SJCRH30 (cell line): Measurements from ENCODE around the gene TBKBP1. TPM values are rescaled to one million over a fixed set of nuclear protein-coding genes. Genes with fewer than 3 reads are reported as not detected.

Experiments
- DNase-seq, 2 experiments: peaks; one replicate each; pipeline ENCODE4 v3.0.0-alpha.2; 2015 to 2020
- H3K27ac ChIP-seq: fragments of 250-450 bp; sonication (Bioruptor Pico); 2 replicates; pipeline ENCODE4 v1.5.1; 2020; ENCODE audit warnings: mild to moderate bottlenecking, moderate library complexity
- H3K27me3 ChIP-seq: fragments of 250-450 bp; sonication (Bioruptor Pico); 2 replicates; pipeline ENCODE4 v1.5.1; 2020; ENCODE audit warnings: mild to moderate bottlenecking, moderate library complexity
- H3K36me3 ChIP-seq: fragments of 250-450 bp; sonication (Bioruptor Pico); 2 replicates; pipeline ENCODE4 v1.5.1; 2020; ENCODE audit warnings: mild to moderate bottlenecking, moderate library complexity
- H3K4me1 ChIP-seq: fragments of 250-450 bp; sonication (Bioruptor Pico); 2 replicates; pipeline ENCODE4 v1.5.1; 2020; ENCODE audit warnings: mild to moderate bottlenecking, moderate library complexity
- H3K4me3 ChIP-seq: fragments of 250-450 bp; sonication (Bioruptor Pico); 2 replicates; pipeline ENCODE4 v1.5.1; 2020; ENCODE audit warnings: mild to moderate bottlenecking, moderate library complexity
- H3K9me3 ChIP-seq: fragments of 250-450 bp; sonication (Bioruptor Pico); replicated peaks from 2 replicates; pipeline ENCODE4 v1.5.1; 2020; ENCODE audit warnings: mild to moderate bottlenecking, moderate library complexity
- total RNA-seq: library from RNA; depleted of rRNA; stranded (reverse); fragments of >200 nt; shearing (Covaris generic); gene quantifications from 2 replicates; pipeline ENCODE4 v1.2.3, GENCODE V29; 2014; rRNA removed

The TBKBP1 gene, protein sequence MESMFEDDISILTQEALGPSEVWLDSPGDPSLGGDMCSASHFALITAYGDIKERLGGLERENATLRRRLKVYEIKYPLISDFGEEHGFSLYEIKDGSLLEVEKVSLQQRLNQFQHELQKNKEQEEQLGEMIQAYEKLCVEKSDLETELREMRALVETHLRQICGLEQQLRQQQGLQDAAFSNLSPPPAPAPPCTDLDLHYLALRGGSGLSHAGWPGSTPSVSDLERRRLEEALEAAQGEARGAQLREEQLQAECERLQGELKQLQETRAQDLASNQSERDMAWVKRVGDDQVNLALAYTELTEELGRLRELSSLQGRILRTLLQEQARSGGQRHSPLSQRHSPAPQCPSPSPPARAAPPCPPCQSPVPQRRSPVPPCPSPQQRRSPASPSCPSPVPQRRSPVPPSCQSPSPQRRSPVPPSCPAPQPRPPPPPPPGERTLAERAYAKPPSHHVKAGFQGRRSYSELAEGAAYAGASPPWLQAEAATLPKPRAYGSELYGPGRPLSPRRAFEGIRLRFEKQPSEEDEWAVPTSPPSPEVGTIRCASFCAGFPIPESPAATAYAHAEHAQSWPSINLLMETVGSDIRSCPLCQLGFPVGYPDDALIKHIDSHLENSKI
- total RNA-seq = 14.4 and 15.6 TPM in 2 replicates

DNA sequence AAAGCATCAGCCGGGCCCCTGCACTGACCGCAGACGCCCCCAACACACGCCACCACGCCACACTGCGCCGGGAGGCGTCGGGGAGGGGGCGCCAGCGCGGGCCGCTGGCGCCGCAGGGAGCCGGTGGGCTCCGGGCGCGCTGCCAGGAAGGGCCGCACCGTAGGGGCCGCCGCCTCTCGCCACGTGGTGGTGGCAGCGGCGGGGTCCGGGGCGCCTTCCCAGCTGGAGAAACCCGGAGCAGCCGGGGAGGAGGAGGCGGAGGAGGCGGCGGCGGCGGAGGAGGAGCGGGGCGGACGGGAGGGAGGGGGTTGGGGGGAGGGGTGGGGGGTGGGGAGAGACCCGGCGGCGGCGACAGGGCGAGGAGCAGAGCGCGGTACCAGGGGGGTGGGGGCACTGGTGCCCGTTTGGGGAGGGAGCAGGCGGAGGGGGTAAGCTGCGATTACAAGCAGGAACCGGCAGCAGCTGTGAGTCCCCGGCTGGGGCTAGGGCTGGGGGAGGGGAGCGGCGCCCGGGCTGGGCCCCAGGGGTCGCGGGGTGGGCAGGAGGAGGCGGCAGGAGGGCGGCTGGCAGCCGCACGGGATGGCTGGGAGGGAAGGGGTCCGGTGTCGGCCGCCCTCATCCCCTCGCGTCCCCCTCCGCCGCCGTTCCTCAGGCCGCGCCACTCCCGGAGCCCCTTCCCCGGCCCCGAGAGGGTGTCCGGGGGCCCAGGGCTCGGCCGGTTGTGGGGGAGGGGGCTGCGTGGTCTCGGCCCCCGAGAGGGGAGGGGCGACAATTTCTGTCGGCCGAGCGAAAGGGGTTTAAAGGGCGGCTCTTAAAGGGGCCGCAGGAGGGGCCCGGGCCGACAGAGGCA lies at the start of gene TBKBP1:
Gene TBKBP1, plus strand, starts transcription at position 431 of the 850 bp plus-strand sequence. CDS start 1,952 bp downstream, outside the sequence.
- no peaks in the 10 kb centered on the region for H3K27me3 ChIP-seq
- peak; percentile 77 to 81 for DNase-seq
- H3K9me3 ChIP-seq = no peaks in the 10 kb centered on the region
- peak within 1 kb of the TSS; percentile 98 for H3K4me3 ChIP-seq
- peaks cover 27% of the 10 kb centered on the region for H3K4me1 ChIP-seq
- H3K27ac ChIP-seq = peak within 1 kb of the TSS; percentile 75
- no peaks in the 10 kb centered on the region for H3K36me3 ChIP-seq

DNA sequence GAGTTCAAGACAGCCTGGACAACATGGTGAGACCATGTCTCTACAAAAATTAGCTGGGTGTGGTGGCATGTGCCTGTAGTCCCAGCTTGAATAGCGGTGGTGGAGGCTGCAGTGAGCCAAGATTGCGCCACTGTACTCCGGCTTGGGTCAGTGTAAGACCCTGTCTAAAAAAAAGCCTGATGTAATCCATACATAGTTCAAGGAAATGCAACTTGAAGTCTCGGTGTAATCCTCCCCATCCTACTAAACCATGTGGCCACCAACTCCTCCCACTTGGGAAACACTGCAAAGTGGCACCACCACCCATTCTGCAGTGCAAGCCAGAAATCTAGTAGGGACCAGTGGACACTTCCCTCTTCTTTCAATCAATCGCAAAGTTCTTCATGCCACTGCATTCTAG lies 49.6 kb upstream of the TBKBP1 start:
- DNase-seq = no peak
- H3K27me3 ChIP-seq = no peaks in the 10 kb centered on the region
- no peaks in the 10 kb centered on the region for H3K36me3 ChIP-seq
- H3K27ac ChIP-seq = no peak overlapping the region
- no peaks in the 10 kb centered on the region for H3K4me1 ChIP-seq
- H3K9me3 ChIP-seq = no peaks in the 10 kb centered on the region
- no peak overlapping the region for H3K4me3 ChIP-seq

DNA sequence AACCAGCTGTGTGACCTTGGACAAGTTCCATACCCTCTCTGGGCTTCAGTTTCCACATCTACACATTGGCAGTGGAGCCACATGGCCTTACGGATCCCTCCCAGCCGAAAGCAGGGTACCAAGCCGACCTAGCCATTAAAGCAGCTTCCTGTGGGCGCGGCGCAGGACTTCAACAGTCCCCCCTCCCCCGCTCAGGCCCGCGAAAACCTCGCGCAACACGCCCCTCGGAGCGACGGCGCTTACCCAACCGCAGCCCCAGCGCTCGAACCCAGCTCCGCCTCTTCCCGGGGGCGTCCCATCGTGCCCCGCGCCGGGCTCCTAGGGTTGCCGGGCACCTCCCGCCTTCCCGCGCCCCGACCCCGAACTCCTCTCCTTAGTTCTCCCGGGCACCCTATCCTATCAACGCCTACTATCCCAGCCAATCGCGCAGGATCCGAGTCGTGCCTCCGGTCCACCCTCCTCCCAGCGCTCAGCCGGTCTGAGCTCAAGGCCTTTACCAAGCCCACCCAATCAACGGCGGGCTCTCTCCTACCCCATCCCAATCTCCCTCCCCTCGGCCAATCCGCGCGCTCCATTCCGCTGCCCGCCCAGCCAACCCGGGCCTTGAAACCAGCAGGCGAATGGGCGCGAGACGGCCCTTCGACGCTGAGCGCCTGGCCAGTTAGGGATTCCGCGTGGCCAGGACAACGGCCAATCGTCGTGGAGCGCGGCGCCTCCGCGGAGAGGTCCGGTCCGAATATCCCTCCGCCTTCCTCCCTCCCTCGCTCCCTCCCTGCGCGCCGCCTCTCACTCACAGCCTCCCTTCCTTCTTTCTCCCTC lies 44.6 kb upstream of the TBKBP1 start, which contains the start of gene KPNB1:
Gene KPNB1, plus strand, starts transcription at position 767 of the 819 bp plus-strand sequence. CDS start 326 bp downstream, outside the sequence.
- H3K9me3 ChIP-seq = no peaks in the 10 kb centered on the region
- peak; percentile 100 for DNase-seq
- H3K27me3 ChIP-seq = no peaks in the 10 kb centered on the region
- peak within 1 kb of the TSS; percentile 92 for H3K4me3 ChIP-seq
- H3K36me3 ChIP-seq = peaks cover 38% of the 10 kb centered on the region
- peak within 1 kb of the TSS; percentile 70 for H3K27ac ChIP-seq
- H3K4me1 ChIP-seq = peaks cover 17% of the 10 kb centered on the region

DNA sequence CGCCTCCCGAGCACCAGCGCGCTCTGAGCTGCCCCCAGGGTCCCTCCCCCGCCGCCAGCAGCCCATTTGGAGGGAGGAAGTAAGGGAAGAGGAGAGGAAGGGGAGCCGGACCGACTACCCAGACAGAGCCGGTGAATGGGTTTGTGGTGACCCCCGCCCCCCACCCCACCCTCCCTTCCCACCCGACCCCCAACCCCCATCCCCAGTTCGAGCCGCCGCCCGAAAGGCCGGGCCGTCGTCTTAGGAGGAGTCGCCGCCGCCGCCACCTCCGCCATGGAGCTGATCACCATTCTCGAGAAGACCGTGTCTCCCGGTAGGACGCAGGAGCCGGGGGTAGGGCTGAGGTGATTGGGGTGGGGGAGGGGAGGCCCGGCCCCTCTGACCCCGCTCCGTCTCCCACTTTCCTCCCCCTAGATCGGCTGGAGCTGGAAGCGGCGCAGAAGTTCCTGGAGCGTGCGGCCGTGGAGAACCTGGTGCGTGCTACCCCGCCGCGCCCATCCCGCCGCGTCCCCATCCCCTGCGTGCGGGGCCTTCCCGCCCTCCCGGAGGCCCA lies 43.9 kb upstream of the TBKBP1 start:
- Histone ChIP-seq H3K4me1 (peaks cover 17% of the 10 kb centered on the region), H3K4me3 (peak overlapping the region; percentile 92), H3K27ac (peak overlapping the region; percentile 70), H3K27me3 (no peaks in the 10 kb centered on the region), H3K9me3 (no peaks in the 10 kb centered on the region), H3K36me3 (peaks cover 44% of the 10 kb centered on the region)
- DNase-seq = no peak

DNA sequence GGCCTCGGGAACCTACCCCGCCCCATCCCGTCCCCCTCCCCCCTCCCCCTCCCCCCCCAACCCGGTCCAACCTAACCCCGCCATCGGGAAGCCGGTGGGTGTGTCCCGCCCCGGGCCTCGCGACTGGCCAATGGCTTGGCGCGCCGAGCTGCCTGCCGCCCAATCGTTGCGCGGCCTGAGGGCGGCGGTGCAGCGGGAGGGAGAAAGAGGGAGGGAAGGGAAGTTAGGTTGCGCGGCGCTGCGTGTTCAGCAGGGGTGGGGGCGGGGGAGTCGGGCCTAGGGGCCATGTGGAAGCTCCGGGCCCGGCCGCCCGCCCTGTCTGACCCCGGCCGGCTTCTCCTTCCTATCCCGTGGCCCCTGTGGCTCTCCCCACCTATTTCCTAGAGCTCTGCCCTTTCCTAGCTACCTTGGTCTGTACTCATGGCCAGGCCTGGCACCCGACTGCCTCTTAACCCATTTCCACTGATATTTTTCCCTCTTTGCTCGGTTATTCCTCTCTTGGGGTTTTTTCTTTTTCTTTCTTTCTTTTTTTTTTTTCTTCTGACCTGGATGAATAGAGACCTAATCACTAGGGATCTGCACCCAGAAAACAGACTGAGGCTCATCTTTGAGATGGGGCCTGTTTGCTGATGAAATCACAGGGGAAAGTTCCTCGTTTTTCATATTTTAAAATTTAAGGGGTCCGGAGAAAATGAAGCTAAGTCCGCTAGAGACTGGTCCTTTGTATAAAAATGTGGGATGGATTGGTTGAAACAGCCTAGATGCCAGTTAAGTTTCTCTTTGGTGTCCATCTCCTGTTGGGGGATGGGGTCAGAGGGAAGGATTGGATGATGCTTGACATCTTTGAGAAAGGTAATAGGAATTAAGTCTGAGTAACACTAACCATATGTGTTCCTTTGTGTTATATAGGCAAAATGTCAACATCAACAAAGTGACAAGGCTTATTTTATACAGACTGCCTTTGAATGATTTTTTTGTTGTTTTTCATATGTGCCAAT lies 43.1 kb upstream of the TBKBP1 start:
- peak; percentile 97 to 98 for DNase-seq
- Histone ChIP-seq H3K4me1 (peaks cover 17% of the 10 kb centered on the region), H3K36me3 (peaks cover 52% of the 10 kb centered on the region)

DNA sequence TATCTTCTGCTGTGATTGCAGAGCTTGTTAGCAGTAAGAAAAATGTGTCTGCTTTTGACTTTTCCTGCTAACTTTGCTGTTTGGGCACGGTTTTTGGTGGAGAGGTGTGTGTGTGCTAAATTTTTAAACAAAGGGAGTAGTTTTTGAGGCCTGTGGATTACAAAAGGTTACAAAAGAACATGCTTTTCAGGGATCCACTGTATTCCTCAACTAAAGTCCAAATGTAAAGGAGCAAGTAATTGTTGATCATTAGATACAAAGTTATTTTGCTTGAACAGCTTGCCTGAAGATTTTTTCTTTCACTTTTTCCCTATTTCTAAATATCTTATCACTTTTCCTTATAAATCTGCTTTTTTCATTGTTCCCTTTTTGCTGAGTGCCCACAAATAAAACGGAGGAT lies 42.3 kb upstream of the TBKBP1 start:
- H3K9me3 ChIP-seq = no peaks in the 10 kb centered on the region
- DNase-seq = no peak
- H3K4me1 ChIP-seq = peaks cover 17% of the 10 kb centered on the region
- peak overlapping the region; percentile 92 for H3K4me3 ChIP-seq
- peaks cover 56% of the 10 kb centered on the region for H3K36me3 ChIP-seq
- H3K27me3 ChIP-seq = no peaks in the 10 kb centered on the region
- H3K27ac ChIP-seq = no peak overlapping the region; the same call in 1 of the 2 replicates

More for the DNA sequence above, 43.1 kb upstream of the TBKBP1 start:
- H3K27ac ChIP-seq = peak overlapping the region; percentile 70
- H3K27me3 ChIP-seq = no peaks in the 10 kb centered on the region
- H3K4me3 ChIP-seq = peak overlapping the region; percentile 92
- H3K9me3 ChIP-seq = no peaks in the 10 kb centered on the region

DNA sequence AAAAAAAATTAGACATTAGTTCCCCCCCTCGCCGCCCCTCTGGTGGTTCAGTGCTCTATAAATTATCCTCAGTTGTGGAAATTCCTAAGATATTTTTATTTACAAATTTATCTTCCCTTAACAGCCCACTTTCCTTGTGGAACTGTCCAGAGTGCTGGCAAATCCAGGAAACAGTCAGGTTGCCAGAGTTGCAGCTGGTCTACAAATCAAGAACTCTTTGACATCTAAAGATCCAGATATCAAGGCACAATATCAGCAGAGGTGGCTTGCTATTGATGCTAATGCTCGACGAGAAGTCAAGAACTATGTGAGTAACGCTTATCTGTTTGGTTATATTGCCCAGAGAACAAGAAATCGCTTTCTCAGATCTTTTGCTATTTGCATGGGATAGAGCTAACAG lies 41.4 kb upstream of the TBKBP1 start:
- Histone ChIP-seq H3K4me1 (peaks cover 17% of the 10 kb centered on the region), H3K9me3 (no peaks in the 10 kb centered on the region), H3K4me3 (no peak overlapping the region), H3K36me3 (peaks cover 65% of the 10 kb centered on the region), H3K27me3 (no peaks in the 10 kb centered on the region), H3K27ac (no peak overlapping the region)
- DNase-seq = no peak

DNA sequence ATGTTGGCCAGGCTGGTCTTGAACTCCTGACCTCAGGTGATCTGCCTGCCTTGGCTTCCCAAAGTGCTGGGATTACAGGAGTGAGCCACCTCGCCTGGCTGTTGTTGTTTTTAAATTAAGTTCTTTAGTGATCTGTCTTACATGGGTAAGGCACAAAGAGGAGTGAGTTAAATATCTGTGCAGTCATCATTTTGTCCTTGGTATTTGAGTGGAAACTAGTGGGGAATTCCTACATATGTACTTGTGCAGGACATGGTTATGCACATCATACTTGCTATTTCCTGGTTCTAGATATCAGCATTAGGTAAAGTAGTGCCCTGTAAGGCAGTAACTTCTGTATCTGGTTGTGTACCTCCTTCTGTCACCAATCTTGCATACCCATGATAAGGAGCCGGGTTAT lies 40.5 kb upstream of the TBKBP1 start:
- no peaks in the 10 kb centered on the region for H3K9me3 ChIP-seq
- DNase-seq = no peak
- H3K4me1 ChIP-seq = peaks cover 17% of the 10 kb centered on the region
- no peak overlapping the region for H3K27ac ChIP-seq
- H3K36me3 ChIP-seq = peaks cover 74% of the 10 kb centered on the region
- no peak overlapping the region for H3K4me3 ChIP-seq
- H3K27me3 ChIP-seq = no peaks in the 10 kb centered on the region

DNA sequence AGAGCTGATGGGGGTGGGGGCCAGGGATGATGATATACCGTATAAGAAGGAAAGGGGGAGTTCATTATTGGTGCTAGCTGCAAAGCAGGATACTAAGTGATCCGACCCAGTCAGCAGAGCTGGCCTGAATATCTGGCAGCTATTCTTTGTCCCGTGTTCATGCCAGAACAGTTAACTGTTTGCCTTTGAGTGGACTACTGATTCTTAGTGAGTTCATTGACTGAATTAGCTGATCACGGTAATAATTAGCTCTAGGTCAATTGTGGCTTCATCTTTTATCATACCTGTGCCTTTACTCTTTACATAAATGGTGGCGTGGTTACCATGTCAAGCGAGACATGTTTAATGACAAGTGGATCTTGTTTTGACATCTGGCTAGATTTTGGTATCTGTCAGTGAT lies 39.0 kb upstream of the TBKBP1 start:
- Histone ChIP-seq H3K4me3 (no peak overlapping the region), H3K27ac (no peak overlapping the region), H3K4me1 (peaks cover 17% of the 10 kb centered on the region), H3K9me3 (no peaks in the 10 kb centered on the region), H3K36me3 (peaks cover 89% of the 10 kb centered on the region), H3K27me3 (no peaks in the 10 kb centered on the region)
- no peak for DNase-seq

DNA sequence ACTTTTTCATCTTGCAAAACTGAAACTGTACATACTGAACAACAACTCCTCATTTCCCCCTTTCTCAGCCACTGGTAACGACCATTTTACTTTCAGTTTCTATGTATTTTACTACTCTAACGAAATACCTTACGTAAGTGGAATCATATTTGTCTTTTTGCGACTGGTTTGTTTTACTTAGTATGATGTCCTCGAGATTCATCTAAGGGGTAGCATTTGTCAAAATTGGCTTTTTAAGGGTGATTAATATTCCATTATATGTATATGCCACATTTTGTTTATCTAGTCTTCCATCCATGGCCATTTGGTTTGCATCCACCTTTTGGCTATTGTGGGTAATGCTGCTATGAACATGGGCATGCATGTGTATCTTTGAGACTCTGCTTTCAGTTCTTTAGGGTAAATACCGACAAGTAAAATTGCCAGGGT lies 33.9 kb upstream of the TBKBP1 start:
- no peak for DNase-seq
- H3K27ac ChIP-seq = no peak overlapping the region
- no peak overlapping the region for H3K4me3 ChIP-seq
- H3K36me3 ChIP-seq = peaks cover 92% of the 10 kb centered on the region
- H3K9me3 ChIP-seq = no peaks in the 10 kb centered on the region
- H3K27me3 ChIP-seq = no peaks in the 10 kb centered on the region
- no peaks in the 10 kb centered on the region for H3K4me1 ChIP-seq

DNA sequence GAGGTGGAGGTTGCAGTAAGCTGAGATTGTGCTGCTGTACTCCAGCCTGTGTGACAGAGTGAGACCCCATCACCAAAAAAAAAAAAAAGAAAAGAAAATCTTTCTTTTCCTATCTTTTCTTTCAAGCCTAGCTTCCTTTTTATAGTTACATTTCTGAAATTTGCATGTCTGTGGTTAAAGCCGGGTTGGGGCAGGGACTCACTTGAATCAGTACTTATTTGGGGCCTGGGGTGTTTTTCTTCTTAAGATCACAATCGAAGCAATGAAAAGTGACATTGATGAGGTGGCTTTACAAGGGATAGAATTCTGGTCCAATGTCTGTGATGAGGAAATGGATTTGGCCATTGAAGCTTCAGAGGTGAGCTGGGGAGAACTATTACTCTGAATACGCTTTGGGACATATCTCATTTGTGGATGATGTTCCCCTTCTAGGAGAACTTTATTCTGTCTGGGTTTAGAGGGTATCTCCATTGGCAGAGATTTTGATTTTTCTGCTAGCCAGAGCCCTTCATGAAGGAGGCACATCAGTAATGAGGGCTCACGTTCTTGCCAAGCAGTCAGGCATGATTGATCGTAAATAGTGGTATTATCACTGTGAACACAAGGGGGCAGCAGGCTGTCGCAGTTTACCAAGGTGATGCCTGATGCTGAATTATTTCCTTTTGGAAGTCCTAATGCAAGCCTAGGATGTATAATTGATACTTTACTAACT lies 29.9 kb upstream of the TBKBP1 start:
- peak; percentile 37 to 77 for DNase-seq
- no peaks in the 10 kb centered on the region for H3K9me3 ChIP-seq
- H3K36me3 ChIP-seq = peaks cover 92% of the 10 kb centered on the region
- H3K27ac ChIP-seq = no peak overlapping the region
- no peaks in the 10 kb centered on the region for H3K27me3 ChIP-seq
- no peaks in the 10 kb centered on the region for H3K4me1 ChIP-seq
- no peak overlapping the region for H3K4me3 ChIP-seq

DNA sequence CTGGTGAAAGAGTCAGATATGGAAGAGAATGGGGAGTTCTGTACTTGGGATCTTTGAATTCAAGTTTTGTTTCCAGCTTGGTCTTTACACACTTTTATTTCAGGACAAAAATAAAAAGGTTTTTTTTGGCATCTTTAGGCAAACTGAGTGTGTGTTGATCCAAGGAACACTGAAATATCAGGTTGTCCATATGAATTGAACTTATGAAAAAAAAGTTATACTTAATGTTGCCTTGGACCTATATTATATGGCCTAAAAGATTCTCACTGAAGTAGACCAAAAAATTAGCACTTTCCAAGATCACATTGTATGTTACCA lies 29.4 kb upstream of the TBKBP1 start:
- H3K36me3 ChIP-seq = peaks cover 92% of the 10 kb centered on the region
- H3K4me3 ChIP-seq = no peak overlapping the region
- H3K9me3 ChIP-seq = no peaks in the 10 kb centered on the region
- no peaks in the 10 kb centered on the region for H3K27me3 ChIP-seq
- DNase-seq = no peak
- H3K4me1 ChIP-seq = no peaks in the 10 kb centered on the region
- H3K27ac ChIP-seq = no peak overlapping the region
